Measurements from ENCODE around the gene HIVEP2. TPM values are rescaled to one million over a fixed set of nuclear protein-coding genes. Genes with fewer than 3 reads are reported as not detected.

Gene HIVEP2
- total and polyA plus RNA-seq, 2 of the 4 experiments (the other 2 are of a cell fraction): 4.3 to 11.3 TPM

DNA sequence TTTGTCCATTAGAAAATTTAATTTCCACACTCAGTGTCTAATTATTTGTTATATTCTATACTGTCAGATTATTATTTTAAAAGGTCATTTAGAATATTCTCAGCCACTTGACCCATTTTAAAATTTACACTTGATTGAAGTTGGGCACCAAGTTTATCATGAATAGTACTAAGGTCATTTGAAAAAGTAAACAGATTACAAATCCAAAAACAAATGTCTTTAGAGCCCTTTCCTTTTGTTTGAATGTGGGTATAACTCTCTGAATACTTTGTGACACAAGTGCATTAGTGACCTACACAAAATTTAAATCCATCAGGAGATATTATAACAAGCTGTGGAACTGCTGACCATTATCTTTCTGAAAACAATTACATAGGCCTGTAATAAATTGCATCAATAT is 11.3 kb downstream of the HIVEP2 start:
- H3K56ac ChIP-seq (ENCODE audit: extremely low read depth, insufficient read depth, low read length): no peak overlapping the region
- in situ Hi-C loops (cut with MboI; ENCODE audit: low sequenced_read_pairs): no loop called here
- H2BK120ac ChIP-seq (ENCODE audit: low read depth, low read length): no peak overlapping the region
- no peak overlapping the region for H3K23ac ChIP-seq (ENCODE audit: low read depth, low read length)
- no peak for ATAC-seq (ENCODE audit: low read depth)
- H2BK20ac ChIP-seq (ENCODE audit: low read depth, low read length): no peak overlapping the region
- no peak overlapping the region for H2AK5ac ChIP-seq (ENCODE audit: low read depth, low read length)
- H2BK5ac ChIP-seq (ENCODE audit: low read depth, low read length, poor library complexity, severe bottlenecking): no peak overlapping the region
- intact Hi-C loops (cut with micrococcal nuclease): no loop called here
- no peak overlapping the region for H3K4ac ChIP-seq (ENCODE audit: low read depth, low read length)
- no peak overlapping the region for H4K8ac ChIP-seq (ENCODE audit: low read depth in 2 of 2, low read length in 2 of 2)
- DNase-seq: no peak
- H4K91ac ChIP-seq (ENCODE audit: insufficient read depth, low read depth, low read length): no peak overlapping the region
- H3K9me1 ChIP-seq (ENCODE audit: insufficient read depth, low read length): peaks cover 4% of the 10 kb centered on the region; the same call in 1 of the 2 replicates
- H3K27me3 ChIP-seq (ENCODE audit: control insufficient read depth, insufficient read depth, low read length): no peaks in the 10 kb centered on the region
- H3K9ac ChIP-seq (ENCODE audit: low read depth, low read length): no peak overlapping the region
- H3K4me2 ChIP-seq (ENCODE audit: low read depth, low read length): no peak overlapping the region
- no peak overlapping the region for H3K27ac ChIP-seq (ENCODE audit: insufficient read depth, low read length)
- H3K9me3 ChIP-seq (ENCODE audit: control insufficient read depth, insufficient read depth, low read length): no peaks in the 10 kb centered on the region
- H3K4me3 ChIP-seq (ENCODE audit: insufficient read depth, low read depth, low read length): no peak overlapping the region
- H4K20me1 ChIP-seq (ENCODE audit: insufficient read depth, low read length): no peaks in the 10 kb centered on the region; the same call in 1 of the 2 replicates
- dilution Hi-C loops (cut with HindIII; ENCODE audit: low sequenced_read_pairs, unreplicated experiment): no loop called here
- BruUV-seq (replicated peaks): no TSS peak
- peaks cover 19 to 52% of the 10 kb centered on the region in 2 experiments for H3K79me1 ChIP-seq (ENCODE audit: low read depth in 1 of 2, low read length in 2 of 2)
- no peak overlapping the region for H3K14ac ChIP-seq (replicated peaks; ENCODE audit: low read depth, low read length)
- H3K4me1 ChIP-seq (ENCODE audit: control insufficient read depth, insufficient read depth, low read length): peaks cover 1% of the 10 kb centered on the region; the same call in 1 of the 2 replicates
- H2AFZ ChIP-seq (replicated peaks; ENCODE audit: low read length, poor library complexity): no peak overlapping the region
- no peak overlapping the region for H2BK15ac ChIP-seq (ENCODE audit: low read depth, low read length)
- ChIA-PET CTCF (no interaction called here), POLR2A (ENCODE audit: unreplicated experiment) (no interaction called here)
- no peak overlapping the region for H2AK9ac ChIP-seq (replicated peaks; ENCODE audit: low read depth, low read length, poor library complexity)
- H3K18ac ChIP-seq (ENCODE audit: low read depth, low read length): no peak overlapping the region
- no peaks in the 10 kb centered on the region for H3K36me3 ChIP-seq (ENCODE audit: control insufficient read depth, insufficient read depth, low read length)
- no peak overlapping the region for H4K5ac ChIP-seq (ENCODE audit: low read depth, low read length)
- TF ChIP-seq RCOR1 (IDR thresholded peaks at IDR 0.05; ENCODE audit: insufficient replicate concordance, low read length) (no peak), MXI1 (IDR thresholded peaks at IDR 0.05; ENCODE audit: borderline replicate concordance, low read depth, low read length) (no peak), MAFK (IDR thresholded peaks at IDR 0.05; ENCODE audit: low read depth, low read length) (no peak), SMC3 (IDR thresholded peaks at IDR 0.05; ENCODE audit: low read depth, low read length) (no peak), POLR2A (IDR thresholded peaks at IDR 0.05; ENCODE audit: low read depth, low read length) (no peak), CEBPB (IDR thresholded peaks at IDR 0.05; ENCODE audit: low read depth, low read length) (no peak), RAD21 (IDR thresholded peaks at IDR 0.05; ENCODE audit: low read length) (no peak), MAZ (IDR thresholded peaks at IDR 0.05; ENCODE audit: borderline replicate concordance, low read depth, low read length) (no peak), RFX5 (IDR thresholded peaks at IDR 0.05; ENCODE audit: low read depth, low read length) (no peak)
